Dendritic cell treated with granulocyte-macrophage colony-stimulating factor and Interleukin-4, amounts not matched to agents 40 ng/mL and 50 ng/mL, for 4 days (primary cell): ENCODE data around the gene MND1.
"Not testable (repeated sequence)": the region's sequence is repeated elsewhere in the genome, so short reads cannot be mapped to it uniquely, and the experiment has no call there.

Source experiments
- H3K27ac Mint-ChIP-seq: one replicate; pipeline ENCODE4 v1.8.0; 2022; ENCODE audit warnings: mild to moderate bottlenecking, mixed read lengths
- H3K27me3 Mint-ChIP-seq: one replicate; pipeline ENCODE4 v1.8.0; 2022; ENCODE audit warnings: mild to moderate bottlenecking, mixed read lengths
- H3K36me3 Mint-ChIP-seq: one replicate; pipeline ENCODE4 v1.8.0; 2022; ENCODE audit warnings: low read depth, mixed read lengths
- H3K4me1 Mint-ChIP-seq: one replicate; pipeline ENCODE4 v1.8.0; 2022; ENCODE audit warnings: low read depth, mixed read lengths
- H3K4me3 Mint-ChIP-seq: one replicate; pipeline ENCODE4 v1.8.0; 2022; ENCODE audit warnings: mild to moderate bottlenecking, moderate library complexity, mixed read lengths
- H3K9me3 Mint-ChIP-seq: one replicate; pipeline ENCODE4 v1.8.0; 2022; ENCODE audit warnings: mixed read lengths
- intact Hi-C: fragments of 100-400 bp; cut with micrococcal nuclease; formaldehyde crosslinking; loops from one replicate; pipeline ENCODE4 v1.15.0; 2022

The MND1 gene

DNA sequence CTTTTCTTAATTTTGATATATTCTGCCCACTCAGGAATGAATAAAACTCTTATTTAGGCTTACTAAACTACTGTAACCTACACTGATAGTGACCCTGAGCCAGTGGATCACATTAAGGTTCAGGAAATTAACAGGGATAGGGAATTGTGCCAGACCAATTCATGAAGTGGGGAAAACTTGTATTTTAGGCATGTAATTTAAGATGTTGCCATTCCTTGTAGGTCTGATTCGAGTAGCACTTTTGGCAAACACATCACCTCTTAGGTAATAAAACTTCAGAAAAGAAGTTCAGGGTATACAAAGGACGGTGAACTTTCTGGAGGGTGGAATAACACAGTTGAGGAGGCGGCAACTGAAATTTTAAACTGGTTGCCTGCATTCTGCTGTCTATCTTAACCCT lies 54.9 kb downstream of the MND1 start:
- intact Hi-C loops = no loop called here
- Mint-ChIP-seq H3K4me1 (no peaks in the 10 kb centered on the region), H3K9me3 (no peaks in the 10 kb centered on the region), H3K27ac (no peak overlapping the region), H3K27me3 (no peaks in the 10 kb centered on the region), H3K4me3 (no peak overlapping the region), H3K36me3 (no peaks in the 10 kb centered on the region)

DNA sequence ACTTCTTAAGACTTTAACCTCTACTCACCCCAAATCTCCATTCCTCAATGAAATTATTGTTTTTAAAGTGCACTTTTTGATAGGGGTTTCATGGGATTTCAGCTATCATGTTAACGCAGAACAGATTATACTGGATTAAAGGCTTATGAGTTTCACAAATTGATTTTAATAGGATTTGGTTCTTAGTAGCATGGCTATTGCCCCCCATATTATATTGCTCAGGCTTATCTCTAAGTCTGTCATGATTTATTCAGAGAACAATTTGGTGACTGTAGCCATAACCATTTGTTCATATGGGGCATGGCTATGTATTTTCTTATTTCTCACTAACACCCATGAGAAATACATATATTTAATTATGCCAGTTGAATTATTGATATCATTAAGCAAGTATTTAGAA lies 57.0 kb downstream of the MND1 start:
- intact Hi-C loops = no loop called here
- no peaks in the 10 kb centered on the region for H3K36me3 Mint-ChIP-seq
- H3K27ac Mint-ChIP-seq = no peak overlapping the region
- no peak overlapping the region for H3K4me3 Mint-ChIP-seq
- no peaks in the 10 kb centered on the region for H3K9me3 Mint-ChIP-seq
- H3K4me1 Mint-ChIP-seq = no peaks in the 10 kb centered on the region
- no peaks in the 10 kb centered on the region for H3K27me3 Mint-ChIP-seq

DNA sequence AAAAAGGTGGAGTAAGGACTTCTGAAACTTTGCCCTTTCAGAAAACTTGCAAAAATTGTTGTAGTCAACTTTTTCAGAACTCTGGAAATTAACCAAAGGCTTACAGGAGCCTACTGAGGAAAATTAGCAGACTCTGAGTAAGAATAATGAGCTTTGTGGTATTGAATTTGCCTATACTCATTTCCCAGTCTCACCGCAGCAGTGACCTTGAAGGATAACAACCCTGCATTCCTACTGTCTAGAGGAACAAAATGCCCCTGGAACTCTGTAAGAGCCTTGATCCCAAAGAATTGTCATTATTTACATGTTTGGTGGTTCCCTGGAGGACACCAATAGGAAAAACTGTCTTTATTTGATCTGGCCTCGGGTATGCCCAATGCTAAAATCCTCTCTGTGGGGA lies 57.9 kb downstream of the MND1 start:
- Mint-ChIP-seq H3K4me3 (no peak overlapping the region), H3K27ac (no peak overlapping the region), H3K4me1 (no peaks in the 10 kb centered on the region), H3K9me3 (no peaks in the 10 kb centered on the region), H3K36me3 (no peaks in the 10 kb centered on the region), H3K27me3 (no peaks in the 10 kb centered on the region)
- intact Hi-C loops = no loop called here

DNA sequence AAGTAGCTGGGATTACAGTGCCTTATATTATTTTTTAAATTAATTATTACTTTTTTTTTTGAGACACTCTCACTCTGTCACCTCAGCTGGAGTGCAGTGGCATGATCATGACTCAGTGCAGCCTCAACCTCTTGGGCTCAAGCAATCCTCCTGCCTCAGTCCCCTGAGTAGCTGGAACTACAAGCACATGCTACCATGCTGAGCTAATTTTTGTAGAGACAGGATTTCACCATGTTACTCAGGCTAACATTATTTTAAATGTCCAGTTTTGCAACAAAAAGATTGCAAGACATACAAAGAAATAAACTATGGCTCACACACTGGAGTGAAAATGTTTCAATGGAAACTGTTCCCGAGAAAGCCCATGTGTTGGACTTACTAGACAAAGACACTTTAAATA lies 59.2 kb downstream of the MND1 start:
- H3K36me3 Mint-ChIP-seq = no peaks in the 10 kb centered on the region
- intact Hi-C loops = no loop called here
- H3K27me3 Mint-ChIP-seq = no peaks in the 10 kb centered on the region
- H3K9me3 Mint-ChIP-seq = no peaks in the 10 kb centered on the region
- H3K4me1 Mint-ChIP-seq = no peaks in the 10 kb centered on the region
- H3K27ac Mint-ChIP-seq = no peak overlapping the region
- no peak overlapping the region for H3K4me3 Mint-ChIP-seq

DNA sequence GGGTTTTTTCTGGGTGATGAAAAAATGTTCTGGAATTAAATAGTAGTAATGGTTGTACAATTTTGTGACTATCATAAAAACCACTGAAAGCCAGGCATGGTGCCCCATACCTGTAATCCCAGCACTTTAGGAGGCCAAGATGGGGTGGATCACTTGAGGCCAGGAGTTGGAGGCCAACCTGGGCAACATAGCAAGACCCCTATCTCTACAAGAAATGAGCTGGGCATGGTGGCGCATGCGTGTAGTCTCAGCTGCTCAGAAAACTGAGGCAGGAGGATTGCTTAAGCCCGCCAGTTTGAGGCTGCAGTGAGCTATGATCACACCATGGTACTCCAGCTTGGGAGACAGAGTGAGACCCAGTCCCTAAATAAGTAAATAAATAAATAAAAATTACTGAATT lies 63.4 kb downstream of the MND1 start:
- Mint-ChIP-seq H3K4me1 (peaks cover 5% of the 10 kb centered on the region), H3K4me3 (no peak overlapping the region), H3K27ac (no peak overlapping the region), H3K27me3 (no peaks in the 10 kb centered on the region), H3K36me3 (no peaks in the 10 kb centered on the region), H3K9me3 (no peaks in the 10 kb centered on the region)
- intact Hi-C loops = no loop called here

DNA sequence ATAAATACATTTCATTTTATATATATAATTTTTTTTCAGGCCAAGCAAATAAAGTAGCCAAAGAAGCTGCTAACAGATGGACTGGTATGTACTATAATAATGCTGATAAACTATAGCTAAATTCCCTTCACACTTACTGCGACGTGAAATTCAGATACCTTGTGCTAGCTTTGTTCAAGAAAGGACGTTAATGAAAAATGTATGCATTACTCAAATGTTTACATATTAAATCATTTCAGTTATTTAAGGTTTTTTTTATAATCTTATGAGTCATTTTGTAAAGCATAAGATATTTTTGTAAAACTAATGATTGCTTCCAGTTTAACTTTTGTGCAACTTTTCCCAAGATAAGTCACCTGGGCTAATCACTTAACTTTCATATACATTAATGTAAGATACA lies 64.4 kb downstream of the MND1 start:
- intact Hi-C loops = no loop called here
- H3K27ac Mint-ChIP-seq = no peak overlapping the region
- no peaks in the 10 kb centered on the region for H3K9me3 Mint-ChIP-seq
- no peak overlapping the region for H3K4me3 Mint-ChIP-seq
- peaks cover 5% of the 10 kb centered on the region for H3K4me1 Mint-ChIP-seq
- H3K27me3 Mint-ChIP-seq = no peaks in the 10 kb centered on the region
- H3K36me3 Mint-ChIP-seq = no peaks in the 10 kb centered on the region

DNA sequence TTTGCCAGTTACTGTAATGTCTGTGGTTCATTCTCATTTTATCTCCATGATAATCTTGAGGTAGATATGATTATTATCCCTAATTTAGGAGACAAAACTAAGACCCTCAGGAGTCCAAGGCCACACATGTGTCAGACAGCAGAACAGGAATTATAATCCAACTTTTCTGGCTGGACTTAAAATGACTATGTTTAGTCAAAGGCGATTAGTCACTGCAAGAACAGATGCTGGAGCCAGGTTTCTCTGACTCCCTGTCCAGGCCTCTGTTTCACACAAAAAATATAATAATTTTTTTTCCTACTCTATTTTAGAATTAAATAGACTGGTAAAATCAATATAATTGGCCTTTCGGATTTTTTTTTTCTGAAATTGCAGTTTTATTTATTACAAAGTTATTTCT lies 64.9 kb downstream of the MND1 start:
- Mint-ChIP-seq H3K36me3 (no peaks in the 10 kb centered on the region), H3K27ac (no peak overlapping the region), H3K4me3 (no peak overlapping the region), H3K4me1 (peaks cover 5% of the 10 kb centered on the region), H3K9me3 (no peaks in the 10 kb centered on the region), H3K27me3 (no peaks in the 10 kb centered on the region)
- intact Hi-C loops = no loop called here

DNA sequence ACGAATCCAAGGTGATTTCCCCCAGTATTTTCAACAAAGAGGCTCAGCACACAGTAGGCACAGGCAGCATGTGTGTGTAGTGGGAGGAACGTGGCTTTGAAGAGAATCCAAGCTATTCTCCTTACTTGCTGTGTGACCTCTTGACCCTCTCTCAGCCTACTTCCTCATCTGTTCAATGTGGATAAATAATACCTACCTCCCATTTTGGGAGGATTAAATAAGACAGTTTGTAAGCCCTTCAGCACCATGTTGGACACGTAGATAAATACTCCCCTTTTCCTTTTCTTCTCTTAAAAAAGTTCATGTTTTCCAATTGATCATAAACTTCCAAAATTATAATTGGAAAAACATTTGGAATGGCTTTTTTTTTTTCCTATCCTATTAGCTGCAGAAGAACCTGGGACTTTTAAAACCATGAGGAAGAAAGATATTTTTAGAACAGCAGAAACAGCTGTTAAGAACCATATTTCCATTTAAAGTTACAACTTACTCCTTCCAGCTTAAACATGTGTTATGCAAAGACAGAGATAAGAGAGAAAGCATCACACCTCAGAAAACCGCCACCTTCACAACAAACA lies 65.5 kb downstream of the MND1 start:
- Mint-ChIP-seq H3K27me3 (no peaks in the 10 kb centered on the region), H3K36me3 (no peaks in the 10 kb centered on the region), H3K4me1 (peaks cover 5% of the 10 kb centered on the region), H3K9me3 (no peaks in the 10 kb centered on the region), H3K4me3 (no peak overlapping the region), H3K27ac (no peak overlapping the region)
- intact Hi-C loops = no loop called here

DNA sequence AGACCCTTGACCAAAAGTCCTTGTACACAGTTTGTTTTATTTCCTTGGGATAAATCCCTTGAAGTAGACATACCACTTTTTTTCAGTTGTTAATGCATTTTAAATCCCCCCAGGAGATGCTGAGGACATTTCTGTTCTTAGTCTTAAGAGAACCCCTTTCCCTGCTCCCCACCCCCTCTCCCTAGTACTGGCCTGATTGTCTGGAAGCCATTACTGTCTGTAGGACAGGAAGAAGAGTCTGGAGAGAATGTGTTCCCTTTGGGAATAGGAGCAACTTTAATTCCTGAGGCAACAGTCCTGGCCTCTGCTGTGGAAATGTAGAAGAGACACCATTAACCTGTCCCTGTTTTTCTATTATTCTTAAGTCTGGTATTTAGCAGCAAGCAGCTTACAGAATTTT lies 69.4 kb downstream of the MND1 start:
- Mint-ChIP-seq H3K27me3 (no peaks in the 10 kb centered on the region), H3K27ac (no peak overlapping the region), H3K4me3 (no peak overlapping the region), H3K4me1 (peaks cover 5% of the 10 kb centered on the region), H3K9me3 (no peaks in the 10 kb centered on the region), H3K36me3 (no peaks in the 10 kb centered on the region)
- intact Hi-C loops = no loop called here

DNA sequence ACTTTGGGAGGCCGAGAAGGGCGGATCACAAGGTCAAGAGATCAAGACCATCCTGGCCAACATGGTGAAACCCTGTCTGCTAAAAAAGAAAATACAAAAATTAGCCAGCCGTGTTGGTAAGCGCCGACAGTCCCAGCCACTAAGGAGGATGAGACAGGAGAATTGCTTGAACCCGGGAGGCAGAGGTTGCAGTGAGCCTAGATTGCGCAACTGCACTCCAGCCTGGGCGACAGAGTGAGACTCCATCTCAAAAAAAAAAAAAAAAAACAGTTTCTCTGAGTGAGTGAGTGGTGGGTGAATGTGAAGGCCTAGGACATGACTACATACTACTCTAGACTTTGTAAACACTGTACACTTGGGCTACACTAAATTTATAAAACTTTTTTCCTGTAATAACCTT lies 72.0 kb downstream of the MND1 start:
- H3K27me3 Mint-ChIP-seq, H3K4me1 Mint-ChIP-seq, H3K36me3 Mint-ChIP-seq, H3K4me3 Mint-ChIP-seq, intact Hi-C loops, H3K27ac Mint-ChIP-seq, H3K9me3 Mint-ChIP-seq: not testable (repeated sequence)

DNA sequence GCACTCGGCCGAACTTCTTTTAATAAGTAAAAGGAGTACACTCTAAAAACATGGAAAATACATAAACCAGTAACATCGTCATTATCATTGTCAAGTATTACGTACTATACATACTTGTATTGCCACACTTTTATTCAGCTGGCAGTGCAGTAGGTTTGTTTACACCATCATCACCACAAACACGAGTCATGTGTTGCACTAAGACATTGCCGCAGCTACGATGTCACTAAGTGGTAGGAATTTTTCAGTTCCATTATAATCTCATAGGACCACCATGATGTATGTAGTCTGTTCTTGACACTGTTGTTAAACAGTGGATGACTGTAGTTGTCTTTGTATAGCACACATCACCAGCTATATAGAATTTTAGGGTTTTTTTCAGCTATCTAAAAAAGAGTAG lies 73.6 kb downstream of the MND1 start:
- Mint-ChIP-seq H3K27ac (no peak overlapping the region), H3K9me3 (no peaks in the 10 kb centered on the region), H3K4me3 (no peak overlapping the region), H3K36me3 (no peaks in the 10 kb centered on the region), H3K4me1 (peaks cover 9% of the 10 kb centered on the region), H3K27me3 (peaks cover 8% of the 10 kb centered on the region)
- intact Hi-C loops = no loop called here

DNA sequence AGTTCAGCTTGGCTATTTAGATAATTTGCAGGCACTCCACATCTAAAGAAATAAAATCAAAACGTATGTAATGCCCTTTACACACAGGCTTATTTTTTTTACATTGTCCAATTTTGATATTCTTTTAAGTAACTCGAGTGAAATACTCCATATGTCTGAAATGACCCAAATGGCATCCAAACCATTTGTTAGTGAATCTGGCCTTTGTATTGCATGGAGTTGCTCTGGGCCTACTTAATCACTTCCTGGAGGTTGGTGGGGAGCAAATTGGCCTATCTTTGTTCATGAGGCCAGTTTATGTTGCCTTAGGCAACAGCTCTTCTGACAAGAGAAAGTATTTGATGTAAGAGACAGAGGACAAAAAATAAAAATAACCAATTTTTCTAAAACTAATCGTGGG lies 74.1 kb downstream of the MND1 start:
- Mint-ChIP-seq H3K27me3 (peaks cover 8% of the 10 kb centered on the region), H3K27ac (no peak overlapping the region), H3K4me3 (no peak overlapping the region), H3K4me1 (peaks cover 9% of the 10 kb centered on the region), H3K36me3 (no peaks in the 10 kb centered on the region), H3K9me3 (no peaks in the 10 kb centered on the region)
- intact Hi-C loops = no loop called here

DNA sequence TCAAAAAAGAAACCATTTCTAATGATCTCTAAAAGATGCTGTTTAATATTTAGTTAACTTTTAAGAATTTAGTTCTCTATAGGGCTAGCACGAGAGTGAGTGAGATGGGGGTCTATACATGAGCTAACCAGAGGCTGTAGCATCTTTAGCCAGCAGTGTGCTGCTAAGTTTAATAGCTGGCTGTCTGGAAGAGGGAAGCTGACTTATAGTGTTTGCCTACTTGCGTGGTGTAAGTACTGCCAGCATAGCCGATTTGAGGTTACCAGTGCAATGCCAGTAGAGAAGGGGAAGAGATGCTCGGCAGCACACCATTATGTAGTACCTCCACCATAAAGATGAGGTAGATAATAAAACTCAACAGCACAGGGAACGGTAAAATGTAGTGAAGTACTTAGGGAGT lies 74.5 kb downstream of the MND1 start:
- H3K4me3 Mint-ChIP-seq = no peak overlapping the region
- H3K27ac Mint-ChIP-seq = no peak overlapping the region
- no peaks in the 10 kb centered on the region for H3K36me3 Mint-ChIP-seq
- H3K9me3 Mint-ChIP-seq = no peaks in the 10 kb centered on the region
- peaks cover 8% of the 10 kb centered on the region for H3K27me3 Mint-ChIP-seq
- peaks cover 9% of the 10 kb centered on the region for H3K4me1 Mint-ChIP-seq
- intact Hi-C loops = no loop called here

DNA sequence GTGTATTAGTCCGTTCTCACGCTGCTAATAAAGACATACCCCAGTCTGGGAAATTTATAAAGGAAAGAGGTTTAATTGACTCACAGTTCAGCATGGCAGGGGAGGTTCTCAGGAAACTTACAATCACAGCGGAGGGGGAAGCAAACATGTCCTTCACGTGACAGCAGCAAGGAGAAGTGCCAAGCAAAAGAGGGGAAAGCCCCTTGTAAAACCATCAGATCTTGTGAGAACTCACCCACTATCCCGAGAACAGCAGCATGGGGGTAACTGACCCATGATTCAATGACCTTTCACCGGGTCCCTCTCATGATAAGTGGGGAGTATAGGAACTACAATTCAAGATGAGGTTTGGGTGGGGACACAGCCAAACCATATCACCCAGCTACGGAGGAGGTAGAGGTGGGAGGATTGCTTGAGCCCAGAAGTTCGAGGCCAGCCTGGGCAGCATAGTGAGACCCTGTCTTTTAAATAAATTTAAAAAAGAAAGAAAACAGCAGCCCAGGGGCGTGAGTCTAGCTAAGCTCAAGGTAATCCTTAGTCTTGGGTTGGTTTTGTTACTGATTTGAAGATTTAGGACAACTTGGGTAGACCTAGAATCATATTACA lies 75.3 kb downstream of the MND1 start:
- peaks cover 9% of the 10 kb centered on the region for H3K4me1 Mint-ChIP-seq
- no peak overlapping the region for H3K4me3 Mint-ChIP-seq
- H3K9me3 Mint-ChIP-seq = no peaks in the 10 kb centered on the region
- no peak overlapping the region for H3K27ac Mint-ChIP-seq
- H3K27me3 Mint-ChIP-seq = peaks cover 11% of the 10 kb centered on the region
- intact Hi-C loops = no loop called here
- no peaks in the 10 kb centered on the region for H3K36me3 Mint-ChIP-seq

DNA sequence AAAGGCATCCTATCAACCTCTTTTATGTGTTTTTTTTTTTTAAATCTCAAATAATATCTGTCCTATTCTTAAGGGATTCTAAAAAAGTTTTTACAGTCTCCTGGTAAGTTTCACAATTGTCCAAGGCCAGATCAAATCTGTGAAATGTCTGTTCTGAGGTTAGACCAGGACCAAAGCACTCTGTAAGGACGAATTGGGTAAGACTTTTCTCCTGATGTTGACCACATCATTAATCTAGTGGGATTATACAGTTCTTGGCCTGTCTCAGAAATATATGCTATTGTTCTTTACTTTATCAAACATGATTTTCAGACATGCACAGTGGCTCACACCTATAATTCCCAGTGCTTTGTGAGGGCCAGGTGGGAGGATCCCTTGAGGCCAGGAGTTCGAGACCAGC lies 75.9 kb downstream of the MND1 start:
- H3K36me3 Mint-ChIP-seq = no peaks in the 10 kb centered on the region
- no peaks in the 10 kb centered on the region for H3K9me3 Mint-ChIP-seq
- H3K4me3 Mint-ChIP-seq = no peak overlapping the region
- H3K27me3 Mint-ChIP-seq = peaks cover 11% of the 10 kb centered on the region
- intact Hi-C loops = no loop called here
- peaks cover 9% of the 10 kb centered on the region for H3K4me1 Mint-ChIP-seq
- no peak overlapping the region for H3K27ac Mint-ChIP-seq
